NCI-H1436 (cell line): ENCODE measurements around the gene ARHGAP25.

ENCODE experiments used
- DNase-seq: peaks from one replicate; lab custom pipeline; 2025; lab: John Stamatoyannopoulos, UW

The ARHGAP25 gene

GRCh38 chr2:68863996-68864395 is 129.4 kb downstream of the ARHGAP25 start:
- no peak for DNase-seq

DNA sequence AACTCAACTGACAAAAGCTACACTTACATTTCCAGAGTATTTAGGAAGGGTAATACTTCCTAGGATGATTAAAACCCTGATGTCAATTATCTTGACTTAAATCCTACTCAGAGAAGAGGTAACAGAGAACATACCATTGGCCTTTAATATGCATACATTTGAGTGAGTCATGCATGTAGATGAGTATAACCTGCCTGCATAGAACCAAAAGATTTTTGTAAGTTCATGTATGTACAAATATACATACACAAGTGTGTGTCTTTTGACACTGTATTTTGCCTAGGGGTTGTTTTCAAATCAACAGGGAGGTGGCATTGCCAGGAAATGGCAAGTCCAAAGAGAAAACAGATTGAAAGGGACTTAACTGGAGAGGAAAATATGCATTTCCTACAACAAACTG is 130.5 kb downstream of the ARHGAP25 start:
- DNase-seq, result no peak

- DNase-seq, result no peak
Measured at GRCh38 chr2:68870215-68870614, 135.6 kb downstream of the ARHGAP25 start.

DNA sequence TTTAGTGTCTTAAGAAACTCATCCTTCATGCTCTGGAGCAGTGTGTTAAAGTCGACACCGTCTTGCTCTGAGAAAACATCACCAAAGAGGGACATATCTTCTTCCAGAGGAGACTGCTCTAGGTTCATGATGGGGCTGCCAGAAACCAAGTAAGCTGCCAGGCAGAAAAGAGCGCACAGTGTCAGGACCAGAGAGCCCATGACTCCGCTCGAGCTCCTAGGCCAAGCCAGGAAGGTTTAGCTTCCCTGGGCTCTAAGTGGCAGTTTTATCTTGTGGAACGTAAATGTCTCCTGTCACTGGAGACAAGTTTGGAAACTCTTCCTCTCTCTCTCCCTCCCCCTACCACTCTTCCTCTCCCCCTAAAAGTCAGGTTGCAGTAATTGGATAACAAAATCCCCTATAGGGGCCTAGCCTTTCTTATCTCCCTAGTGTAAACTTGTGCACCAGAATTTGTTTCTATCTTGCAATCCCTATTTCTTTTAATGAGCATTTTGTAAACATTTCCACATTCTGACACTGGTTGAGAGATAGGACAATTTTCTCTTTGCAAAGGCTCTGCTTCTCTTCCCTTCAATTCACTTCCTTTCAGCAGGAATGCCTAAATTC is 136.7 kb downstream of the ARHGAP25 start, which contains the start of gene BMP10:
Gene BMP10, minus strand, starts transcription at position 239 of the 606 bp plus-strand sequence. Its CDS starts 39 bp downstream, at position 200.
- no peak for DNase-seq
